Gastrocnemius medialis (tissue), 4 donors: ENCODE measurements around the gene ANKRD34B. TPM values are rescaled to one million over a fixed set of nuclear protein-coding genes. Genes with fewer than 3 reads are reported as not detected.

ENCODE experiments used
- ATAC-seq, 2 donors: fragments of 150-250 bp; one replicate each; pipeline ENCODE4 v1.9.1; 2016
- DNase-seq, 2 donors: peaks; one replicate each; pipeline ENCODE4 v3.0.0-alpha.2; 2019
- H3K27ac ChIP-seq, 4 donors: fragments of 200-600 bp; sonication (generic); 1 replicate in 1 of 4; 2 replicates in 3 of 4; pipeline ENCODE4 v1.5.1; 2016 to 2018; ENCODE audit warnings: mild to moderate bottlenecking in 2 of 4, moderate library complexity in 1 of 4
- H3K27me3 ChIP-seq, 3 donors: fragments of 200-600 bp; sonication (generic) in 2 of 3; 1 replicate in 1 of 3; 2 replicates in 2 of 3; pipeline versions ENCODE4 v1.5.1 to v1.6.0; 2016 to 2019; ENCODE audit warnings: mild to moderate bottlenecking in 1 of 3, moderate library complexity in 1 of 3
- H3K36me3 ChIP-seq, 2 donors: fragments of 200-600 bp; sonication (generic) in 1 of 2; one replicate each; pipeline ENCODE4 v1.5.1; 2017 to 2018
- H3K4me1 ChIP-seq, 2 donors: fragments of 200-600 bp; sonication (generic) in 1 of 2; one replicate each; pipeline ENCODE4 v1.5.1; 2016 to 2017; ENCODE audit warnings: mild to moderate bottlenecking in 2 of 2
- H3K4me3 ChIP-seq, 4 donors: fragments of 200-600 bp; sonication (generic) in 3 of 4; 1 replicate in 1 of 4; 2 replicates in 3 of 4; pipeline ENCODE4 v1.5.1; 2016 to 2019; ENCODE audit warnings: mild to moderate bottlenecking in 2 of 4
- H3K9me3 ChIP-seq, 3 donors: fragments of 200-600 bp; sonication (generic) in 2 of 3; 1 replicate in 1 of 3; 2 replicates in 2 of 3; pipeline ENCODE4 v1.5.1; 2016 to 2019
- POLR2A ChIP-seq, 2 donors: fragments of 450-650 bp; IDR thresholded peaks; one replicate each; pipeline ENCODE4 v1.6.1; 2017; ENCODE audit warnings: antibody characterized with exemption in 2 of 2, mild to moderate bottlenecking in 2 of 2, moderate library complexity in 2 of 2
- in situ Hi-C, 4 donors: fragments of 200-750 bp; cut with MboI; loops; one replicate each; pipeline versions ENCODE4 v1.15.0 to v1.8.0; 2017; ENCODE audit warnings: low sequenced_read_pairs in 4 of 4
- intact Hi-C: fragments of 100-400 bp; cut with DNase I; formaldehyde crosslinking; loops from one replicate; pipeline ENCODE4 v1.15.1; 2023; ENCODE audit warnings: low total_unique reads
- total RNA-seq, 4 donors: library from RNA; depleted of rRNA; stranded (reverse); fragments of >200 nt; gene quantifications; one replicate each; pipeline versions ENCODE4 v1.1.0 to v1.2.3, GENCODE V29; 2016
- TF ChIP-seq, protein P1 (sequence below), 5 experiments: fragments of 450-650 bp in 3 of 5; fragments of 200-600 bp in 2 of 5; sonication (generic) in 2 of 5; IDR thresholded peaks in 4 of 5; conservative IDR thresholded peaks in 1 of 5; 1 replicate in 4 of 5; 2 replicates in 1 of 5; pipeline ENCODE4 v1.5.1; 2016 to 2019; ENCODE audit warnings: antibody characterized with exemption in 5 of 5, mild to moderate bottlenecking in 3 of 5, moderate library complexity in 3 of 5

ANKRD34B gene
- total RNA-seq, 4 donors from 2014 or later: not detected

DNA sequence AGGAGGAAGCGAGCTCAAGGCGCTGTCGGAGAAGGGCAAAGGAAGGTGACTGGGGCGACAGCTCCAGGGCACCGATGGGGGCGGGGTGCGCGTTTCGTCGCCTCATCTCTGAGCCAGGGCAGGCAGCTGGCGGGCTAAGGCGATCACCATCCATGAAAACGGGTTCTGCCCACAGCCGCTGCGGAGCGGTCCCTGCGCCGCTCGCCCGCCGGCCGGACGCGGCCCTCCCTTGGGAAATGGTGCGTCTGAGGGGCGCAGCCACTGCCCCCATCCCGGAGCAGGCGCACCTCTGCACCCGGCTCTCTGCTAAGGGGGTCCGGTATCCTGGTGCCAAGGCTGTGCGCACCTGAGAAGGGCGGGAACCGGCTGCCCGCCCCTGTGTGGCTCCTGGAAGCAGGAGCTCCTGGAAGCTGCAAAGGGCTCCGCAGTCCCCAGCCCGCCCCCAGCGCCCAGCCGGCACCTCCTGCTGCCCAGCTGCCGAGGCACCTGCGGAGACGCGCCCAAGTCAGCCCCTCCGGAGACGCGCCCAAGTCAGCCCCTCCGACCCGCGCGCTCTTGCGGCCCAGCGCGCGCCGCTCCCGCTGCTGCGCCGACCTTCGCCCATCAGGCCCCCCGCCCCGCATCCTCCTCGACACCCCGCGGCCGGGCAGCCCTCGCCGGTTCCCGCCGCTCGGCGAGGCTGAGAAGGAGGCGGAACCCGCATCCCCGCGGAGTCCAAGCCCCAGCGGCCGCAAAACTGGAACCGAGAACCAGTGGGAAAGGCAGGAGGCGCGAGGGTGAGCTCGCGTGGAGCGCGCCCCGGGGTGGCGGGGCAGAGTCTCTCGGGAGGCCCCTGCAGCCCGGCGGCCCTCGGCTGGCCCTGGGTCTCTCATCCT is 757 bp downstream of the ANKRD34B start:
- DNase-seq: no peak

DNA sequence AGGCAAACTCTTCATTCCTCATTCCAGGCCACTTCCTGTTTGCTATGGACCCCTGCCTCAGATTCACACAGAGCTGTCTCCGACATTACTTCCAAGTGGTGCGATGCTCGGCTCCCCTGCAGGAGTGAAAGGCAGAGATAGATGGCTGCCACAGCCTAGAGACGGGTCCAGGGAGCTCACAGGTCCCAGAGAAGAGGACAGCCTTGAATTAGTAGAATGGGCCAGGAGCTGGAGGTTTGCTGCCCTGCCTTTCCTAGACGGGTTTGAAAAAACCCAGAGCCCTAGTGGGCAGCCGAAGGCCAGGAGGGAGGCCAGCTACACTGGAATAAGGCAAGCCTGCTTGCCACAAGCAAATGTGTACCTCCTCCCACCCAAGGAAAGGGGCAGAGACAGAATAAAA is 1.8 kb downstream of the ANKRD34B start:
- no peak for ATAC-seq
- no peak for TF ChIP-seq POLR2A (IDR thresholded peaks at IDR 0.05)
- TF ChIP-seq, protein P1, sequence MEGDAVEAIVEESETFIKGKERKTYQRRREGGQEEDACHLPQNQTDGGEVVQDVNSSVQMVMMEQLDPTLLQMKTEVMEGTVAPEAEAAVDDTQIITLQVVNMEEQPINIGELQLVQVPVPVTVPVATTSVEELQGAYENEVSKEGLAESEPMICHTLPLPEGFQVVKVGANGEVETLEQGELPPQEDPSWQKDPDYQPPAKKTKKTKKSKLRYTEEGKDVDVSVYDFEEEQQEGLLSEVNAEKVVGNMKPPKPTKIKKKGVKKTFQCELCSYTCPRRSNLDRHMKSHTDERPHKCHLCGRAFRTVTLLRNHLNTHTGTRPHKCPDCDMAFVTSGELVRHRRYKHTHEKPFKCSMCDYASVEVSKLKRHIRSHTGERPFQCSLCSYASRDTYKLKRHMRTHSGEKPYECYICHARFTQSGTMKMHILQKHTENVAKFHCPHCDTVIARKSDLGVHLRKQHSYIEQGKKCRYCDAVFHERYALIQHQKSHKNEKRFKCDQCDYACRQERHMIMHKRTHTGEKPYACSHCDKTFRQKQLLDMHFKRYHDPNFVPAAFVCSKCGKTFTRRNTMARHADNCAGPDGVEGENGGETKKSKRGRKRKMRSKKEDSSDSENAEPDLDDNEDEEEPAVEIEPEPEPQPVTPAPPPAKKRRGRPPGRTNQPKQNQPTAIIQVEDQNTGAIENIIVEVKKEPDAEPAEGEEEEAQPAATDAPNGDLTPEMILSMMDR (IDR thresholded peaks at IDR 0.05 in 4 of 5, conservative IDR thresholded peaks at IDR 0.05 in 1 of 5): no peak
- H3K27me3 ChIP-seq: peaks cover 26 to 47% (median 29%) of the 10 kb centered on the region in 3 donors
- peaks cover 0 to 6% of the 10 kb centered on the region in 2 donors for H3K4me1 ChIP-seq
- H3K9me3 ChIP-seq: no peaks in the 10 kb centered on the region
- in situ Hi-C loops: no loop called here
- no peak for DNase-seq
- H3K36me3 ChIP-seq: no peaks in the 10 kb centered on the region
- H3K4me3 ChIP-seq: no peak overlapping the region
- H3K27ac ChIP-seq: no peak overlapping the region
- intact Hi-C loops: no loop called here

More for the DNA sequence above, 757 bp downstream of the ANKRD34B start:
- ATAC-seq: no peak
- Histone ChIP-seq H3K4me3 (peak overlapping the region in 3 of 4 donors; percentile 31 to 46 (median 34)), H3K36me3 (no peaks in the 10 kb centered on the region), H3K4me1 (peaks cover 0 to 6% of the 10 kb centered on the region in 2 donors), H3K27ac (no peak overlapping the region), H3K9me3 (no peaks in the 10 kb centered on the region), H3K27me3 (peaks cover 29 to 47% (median 29%) of the 10 kb centered on the region in 3 donors)
- TF ChIP-seq POLR2A (IDR thresholded peaks at IDR 0.05): no peak
- TF ChIP-seq, protein P1 (IDR thresholded peaks at IDR 0.05 in 4 of 5, conservative IDR thresholded peaks at IDR 0.05 in 1 of 5): no peak
- intact Hi-C loops: no loop called here
- in situ Hi-C loops: no loop called here

DNA sequence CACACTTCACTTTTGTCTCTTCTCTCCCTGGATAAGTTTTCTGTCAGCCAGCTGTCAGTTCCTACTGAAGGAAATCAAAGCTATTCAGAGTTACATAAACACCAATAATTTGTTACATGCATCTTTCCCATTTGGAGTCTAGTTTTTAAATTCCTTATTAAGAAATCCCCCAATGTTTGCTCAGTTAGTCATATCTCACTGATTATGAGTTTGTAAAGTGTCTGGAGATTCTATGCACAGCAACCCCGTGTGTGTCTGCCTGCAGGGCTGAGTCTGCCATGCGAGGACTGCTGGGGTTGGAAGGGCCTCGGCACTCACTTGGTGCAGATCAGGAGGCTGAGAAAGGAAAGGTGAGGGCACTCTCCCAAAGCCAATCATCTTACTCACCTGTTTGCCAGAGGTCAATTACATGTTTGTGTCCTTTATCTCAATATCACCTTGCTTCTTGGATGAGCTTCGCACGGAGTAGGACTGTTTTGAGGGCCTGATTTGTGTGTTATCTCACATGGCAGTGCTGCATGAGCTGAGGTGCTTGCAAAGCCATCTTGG is 3.3 kb downstream of the ANKRD34B start:
- no peak for DNase-seq
- intact Hi-C loops: no loop called here
- no peak for ATAC-seq
- in situ Hi-C loops: no loop called here
- Histone ChIP-seq H3K27ac (no peak overlapping the region), H3K27me3 (peaks cover 18 to 36% (median 26%) of the 10 kb centered on the region in 3 donors), H3K4me1 (peaks cover 0 to 6% of the 10 kb centered on the region in 2 donors), H3K36me3 (no peaks in the 10 kb centered on the region), H3K4me3 (no peak overlapping the region), H3K9me3 (no peaks in the 10 kb centered on the region)
- TF ChIP-seq, protein P1 (IDR thresholded peaks at IDR 0.05 in 4 of 5, conservative IDR thresholded peaks at IDR 0.05 in 1 of 5): no peak
- no peak for TF ChIP-seq POLR2A (IDR thresholded peaks at IDR 0.05)

DNA sequence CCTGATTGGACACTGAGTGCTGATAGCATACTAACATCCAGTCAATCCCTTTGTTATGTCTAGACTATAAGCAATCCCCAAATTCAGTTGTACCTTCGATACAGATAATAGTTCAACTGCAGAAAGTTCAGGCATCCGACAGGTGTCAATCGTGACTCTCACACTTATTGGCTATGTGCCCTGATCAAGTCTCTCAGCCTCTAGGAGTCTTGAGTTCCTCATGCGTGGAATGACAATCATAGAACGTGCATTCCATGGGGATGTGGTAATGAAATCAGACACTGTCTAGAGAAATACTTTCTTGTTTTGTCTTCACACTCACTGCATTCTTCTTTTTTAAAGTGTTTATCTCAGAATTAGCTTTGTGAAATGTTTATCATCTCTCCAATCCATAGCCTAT is 4.8 kb downstream of the ANKRD34B start:
- H3K27ac ChIP-seq: no peak overlapping the region
- no peaks in the 10 kb centered on the region for H3K36me3 ChIP-seq
- peaks cover 0 to 4% of the 10 kb centered on the region in 2 donors for H3K4me1 ChIP-seq
- ATAC-seq (no peak), DNase-seq (no peak)
- no peaks in the 10 kb centered on the region for H3K9me3 ChIP-seq
- H3K4me3 ChIP-seq: no peak overlapping the region
- peaks cover 8 to 21% (median 14%) of the 10 kb centered on the region in 3 donors for H3K27me3 ChIP-seq
- in situ Hi-C loops: no loop called here
- intact Hi-C loops: no loop called here
- TF ChIP-seq, protein P1 (IDR thresholded peaks at IDR 0.05 in 4 of 5, conservative IDR thresholded peaks at IDR 0.05 in 1 of 5): no peak
- TF ChIP-seq POLR2A (IDR thresholded peaks at IDR 0.05): no peak
